ENCODE data around the gene CMTR1.

DNA sequence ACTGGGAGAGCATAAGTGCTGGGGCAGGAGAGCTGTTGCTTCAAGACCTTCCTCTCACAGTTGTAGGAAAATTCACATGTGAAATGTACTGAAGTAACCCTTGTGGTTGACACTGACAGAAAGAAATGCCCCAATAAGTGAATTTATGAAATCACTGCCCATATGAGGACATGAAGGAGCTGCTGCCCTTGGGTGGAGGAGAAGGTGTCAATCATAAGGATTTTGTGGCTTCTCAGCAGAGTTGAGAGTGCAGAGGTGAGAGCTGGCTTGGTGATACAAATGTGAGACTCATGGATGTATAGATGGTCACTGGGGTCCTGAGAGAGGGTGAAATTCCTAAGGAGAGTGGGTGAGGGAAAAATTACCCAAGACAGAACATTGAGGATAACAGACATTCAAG is 33.9 kb upstream of the CMTR1 start:
- TF ChIP-seq, protein P1, sequence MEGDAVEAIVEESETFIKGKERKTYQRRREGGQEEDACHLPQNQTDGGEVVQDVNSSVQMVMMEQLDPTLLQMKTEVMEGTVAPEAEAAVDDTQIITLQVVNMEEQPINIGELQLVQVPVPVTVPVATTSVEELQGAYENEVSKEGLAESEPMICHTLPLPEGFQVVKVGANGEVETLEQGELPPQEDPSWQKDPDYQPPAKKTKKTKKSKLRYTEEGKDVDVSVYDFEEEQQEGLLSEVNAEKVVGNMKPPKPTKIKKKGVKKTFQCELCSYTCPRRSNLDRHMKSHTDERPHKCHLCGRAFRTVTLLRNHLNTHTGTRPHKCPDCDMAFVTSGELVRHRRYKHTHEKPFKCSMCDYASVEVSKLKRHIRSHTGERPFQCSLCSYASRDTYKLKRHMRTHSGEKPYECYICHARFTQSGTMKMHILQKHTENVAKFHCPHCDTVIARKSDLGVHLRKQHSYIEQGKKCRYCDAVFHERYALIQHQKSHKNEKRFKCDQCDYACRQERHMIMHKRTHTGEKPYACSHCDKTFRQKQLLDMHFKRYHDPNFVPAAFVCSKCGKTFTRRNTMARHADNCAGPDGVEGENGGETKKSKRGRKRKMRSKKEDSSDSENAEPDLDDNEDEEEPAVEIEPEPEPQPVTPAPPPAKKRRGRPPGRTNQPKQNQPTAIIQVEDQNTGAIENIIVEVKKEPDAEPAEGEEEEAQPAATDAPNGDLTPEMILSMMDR (IDR thresholded peaks at IDR 0.05) = no peak
- no peak for TF ChIP-seq POLR2A (IDR thresholded peaks at IDR 0.05)

All from tibial nerve (tissue), 3 donors.